ENCODE results near the gene TRPT1. TPM values are rescaled to one million over a fixed set of nuclear protein-coding genes. Genes with fewer than 3 reads are reported as not detected.

The TRPT1 gene
- polyA plus RNA-seq, 6 donors from 2014 or later: 60.7 to 97.6 (median 86.0) TPM

GRCh38 chr11:64237484-64237951 is 11.5 kb upstream of the TRPT1 start:
- DNase-seq: no peak
- H3K27me3 Mint-ChIP-seq: no peaks in the 10 kb centered on the region
- H3K36me3 Mint-ChIP-seq: no peaks in the 10 kb centered on the region
- H3K9me3 Mint-ChIP-seq: no peaks in the 10 kb centered on the region
- peak overlapping the region in 3 of 8 donors; percentile 55 to 91 (median 64) for H3K4me3 Mint-ChIP-seq
- no peak for ATAC-seq (ENCODE audit: low read depth in 2 of 2)
- H3K4me1 Mint-ChIP-seq: peaks cover 38 to 65% (median 63%) of the 10 kb centered on the region in 3 donors
- H3K27ac Mint-ChIP-seq: peak overlapping the region in 5 of 6 donors; percentile 32 to 99 (median 54)

GRCh38 chr11:64235437-64236161 is 9.6 kb upstream of the TRPT1 start:
- H3K27ac Mint-ChIP-seq: peak overlapping the region; percentile 86 to 97 (median 94)

GRCh38 chr11:64234647-64235379 is 8.8 kb upstream of the TRPT1 start:
- Mint-ChIP-seq H3K9me3 (no peaks in the 10 kb centered on the region), H3K36me3 (no peaks in the 10 kb centered on the region), H3K4me1 (peaks cover 30 to 67% (median 62%) of the 10 kb centered on the region in 3 donors), H3K27ac (peak overlapping the region; percentile 86 to 97 (median 94)), H3K27me3 (no peaks in the 10 kb centered on the region), H3K4me3 (peak overlapping the region; percentile 88 to 94 (median 90))
- DNase-seq: peak; percentile 78
- peak; percentile 54 to 57 for ATAC-seq (ENCODE audit: low read depth in 2 of 2)

More at GRCh38 chr11:64235437-64236161, 9.6 kb upstream of the TRPT1 start:
- Mint-ChIP-seq H3K9me3 (no peaks in the 10 kb centered on the region), H3K4me1 (peaks cover 38 to 70% (median 67%) of the 10 kb centered on the region in 3 donors), H3K36me3 (no peaks in the 10 kb centered on the region), H3K4me3 (peak overlapping the region; percentile 88 to 94 (median 90)), H3K27me3 (no peaks in the 10 kb centered on the region)
- no peak for ATAC-seq (ENCODE audit: low read depth in 2 of 2)
- no peak for DNase-seq

- Mint-ChIP-seq H3K4me1 (peaks cover 32 to 72% (median 65%) of the 10 kb centered on the region in 3 donors), H3K36me3 (no peaks in the 10 kb centered on the region), H3K9me3 (no peaks in the 10 kb centered on the region), H3K4me3 (peak within 1 kb of the TSS; percentile 88 to 96 (median 92)), H3K27me3 (no peaks in the 10 kb centered on the region), H3K27ac (peak within 1 kb of the TSS; percentile 86 to 97 (median 96))
- peak; percentile 74 for DNase-seq
- ATAC-seq (ENCODE audit: low read depth in 2 of 2): peak; percentile 46
Measured at GRCh38 chr11:64233913-64234586, 8.1 kb upstream of the TRPT1 start, which contains the start of gene VEGFB. TSS of gene VEGFB (plus strand) at chr11:64234584. CDS start at chr11:64234834, 250 bp downstream.

GRCh38 chr11:64232967-64233315 is 7.0 kb upstream of the TRPT1 start:
- H3K9me3 Mint-ChIP-seq: no peaks in the 10 kb centered on the region

GRCh38 chr11:64232182-64232966 is 6.4 kb upstream of the TRPT1 start:
- H3K27me3 Mint-ChIP-seq: no peaks in the 10 kb centered on the region
- no peak for DNase-seq
- H3K4me3 Mint-ChIP-seq: peak overlapping the region; percentile 83 to 99 (median 90)
- peaks cover 36 to 72% (median 66%) of the 10 kb centered on the region in 3 donors for H3K4me1 Mint-ChIP-seq
- H3K9me3 Mint-ChIP-seq: no peaks in the 10 kb centered on the region
- H3K27ac Mint-ChIP-seq: peak overlapping the region in 5 of 6 donors; percentile 21 to 96 (median 88)
- no peak for ATAC-seq (ENCODE audit: low read depth in 2 of 2)
- H3K36me3 Mint-ChIP-seq: no peaks in the 10 kb centered on the region

More at GRCh38 chr11:64232967-64233315, 7.0 kb upstream of the TRPT1 start:
- no peaks in the 10 kb centered on the region for H3K27me3 Mint-ChIP-seq
- peak overlapping the region; percentile 59 to 96 (median 88) for H3K4me3 Mint-ChIP-seq
- DNase-seq: no peak
- no peak for ATAC-seq (ENCODE audit: low read depth in 2 of 2)
- peak overlapping the region in 5 of 6 donors; percentile 52 to 96 (median 90) for H3K27ac Mint-ChIP-seq
- no peaks in the 10 kb centered on the region for H3K36me3 Mint-ChIP-seq
- H3K4me1 Mint-ChIP-seq: peaks cover 32 to 70% (median 62%) of the 10 kb centered on the region in 3 donors

- H3K27me3 Mint-ChIP-seq: no peaks in the 10 kb centered on the region
- no peak for DNase-seq
- peak overlapping the region; percentile 83 to 99 (median 90) for H3K4me3 Mint-ChIP-seq
Measured at GRCh38 chr11:64231546-64231945, 5.6 kb upstream of the TRPT1 start.

GRCh38 chr11:64230985-64231365 is 5.0 kb upstream of the TRPT1 start:
- no peaks in the 10 kb centered on the region for H3K36me3 Mint-ChIP-seq
- peaks cover 37 to 73% (median 67%) of the 10 kb centered on the region in 3 donors for H3K4me1 Mint-ChIP-seq
- no peaks in the 10 kb centered on the region for H3K9me3 Mint-ChIP-seq
- H3K27me3 Mint-ChIP-seq: no peaks in the 10 kb centered on the region
- DNase-seq (no peak), ATAC-seq (ENCODE audit: low read depth in 2 of 2) (no peak)
- H3K27ac Mint-ChIP-seq: peak overlapping the region; percentile 91 to 99 (median 98)
- H3K4me3 Mint-ChIP-seq: peak overlapping the region; percentile 85 to 99 (median 94)

More at GRCh38 chr11:64231546-64231945, 5.6 kb upstream of the TRPT1 start:
- no peak for ATAC-seq (ENCODE audit: low read depth in 2 of 2)
- Mint-ChIP-seq H3K27ac (peak overlapping the region in 5 of 6 donors; percentile 88 to 98 (median 91)), H3K9me3 (no peaks in the 10 kb centered on the region), H3K4me1 (peaks cover 37 to 74% (median 67%) of the 10 kb centered on the region in 3 donors), H3K36me3 (no peaks in the 10 kb centered on the region)

GRCh38 chr11:64230171-64230984 is 4.4 kb upstream of the TRPT1 start, which contains the start of gene DNAJC4:
TSS of gene DNAJC4 (plus strand) at chr11:64230548. CDS start at chr11:64230855, 307 bp downstream.
- no peaks in the 10 kb centered on the region for H3K36me3 Mint-ChIP-seq
- peak; percentile 92 for DNase-seq
- H3K27ac Mint-ChIP-seq: peak within 1 kb of the TSS; percentile 91 to 99 (median 98)
- ATAC-seq (ENCODE audit: low read depth in 2 of 2): peak; percentile 51 to 54
- H3K4me1 Mint-ChIP-seq: peaks cover 34 to 72% (median 64%) of the 10 kb centered on the region in 3 donors
- peak within 1 kb of the TSS; percentile 85 to 99 (median 94) for H3K4me3 Mint-ChIP-seq
- H3K9me3 Mint-ChIP-seq: no peaks in the 10 kb centered on the region
- H3K27me3 Mint-ChIP-seq: no peaks in the 10 kb centered on the region

GRCh38 chr11:64229744-64230170 is 3.8 kb upstream of the TRPT1 start:
- Mint-ChIP-seq H3K4me1 (peaks cover 29 to 72% (median 66%) of the 10 kb centered on the region in 3 donors), H3K27ac (peak overlapping the region; percentile 91 to 99 (median 98)), H3K4me3 (peak overlapping the region; percentile 85 to 99 (median 94)), H3K27me3 (no peaks in the 10 kb centered on the region), H3K36me3 (no peaks in the 10 kb centered on the region), H3K9me3 (no peaks in the 10 kb centered on the region)
- DNase-seq (no peak), ATAC-seq (ENCODE audit: low read depth in 2 of 2) (no peak)

- Mint-ChIP-seq H3K27ac (peak overlapping the region; percentile 84 to 99 (median 97)), H3K27me3 (no peaks in the 10 kb centered on the region), H3K36me3 (no peaks in the 10 kb centered on the region), H3K4me3 (peak overlapping the region; percentile 52 to 99 (median 90)), H3K9me3 (no peaks in the 10 kb centered on the region), H3K4me1 (peaks cover 30 to 73% (median 70%) of the 10 kb centered on the region in 3 donors)
- ATAC-seq (ENCODE audit: low read depth in 2 of 2) (no peak), DNase-seq (no peak)
Measured at GRCh38 chr11:64229090-64229743, 3.2 kb upstream of the TRPT1 start.
